K562 (cell line): ENCODE results near the gene SNX18. TPM values are rescaled to one million over a fixed set of nuclear protein-coding genes. Genes with fewer than 3 reads are reported as not detected.

ENCODE experiments used
- ATAC-seq: fragments of 200-7000 bp; cut with Tn5 transposase; 3 replicates; pipeline ENCODE4 v1.9.1; 2020; ENCODE audit warnings: moderate library complexity
- BruUV-seq: library from RNA; stranded (reverse); fragments of 400-500 nt; replicated peaks from 2 replicates; lab custom pipeline; 2021; lab: Mats Ljungman, UMichigan
- CTCF ChIA-PET: fragments of 300-600 bp; formaldehyde crosslinking; extraction: SDS; loops from one replicate; lab custom pipeline; 2021; ENCODE audit warnings: low intra/inter-chr PET ratio; lab: Yijun Ruan, JAX
- POLR2A ChIA-PET: fragments of 300-600, 350-650 bp; sonication (Branson Sonifier 250); formaldehyde crosslinking; extraction: SDS; loops from one replicate; lab custom pipeline; 2021; ENCODE audit warnings: antibody characterized with exemption, inconsistent platforms; lab: Yijun Ruan, JAX
- DNase-seq, 4 experiments: peaks; one replicate each; pipeline versions ENCODE4 v3.0.0 to v3.0.0-alpha.2; 2011 to 2018; ENCODE audit warnings: low spot score in 3 of 4, mixed read lengths in 3 of 4; ENCODE audit errors: extremely low read depth in 1 of 4
- FAIRE-seq: peaks from 2 replicates; lab custom pipeline; 2011; peaks lifted over from hg19 to GRCh38; lab: Jason Lieb, UNC
- H2AFZ ChIP-seq: 2 replicates; pipeline ENCODE4 v1.6.0; 2011; ENCODE audit warnings: low read depth, low read length, control low read depth, inconsistent platforms
- H3K27ac ChIP-seq: fragments of 200-600 bp; 3 replicates; pipeline ENCODE4 v1.8.0; 2011; ENCODE audit warnings: low read depth, mild to moderate bottlenecking, control low read depth, inconsistent platforms, low read length, moderate library complexity, mixed read lengths; ENCODE audit errors: extremely low read depth
- H3K27me3 ChIP-seq, 2 experiments: fragments of 300-600 bp in 1 of 2; 2 replicates in 1 of 2; 3 replicates in 1 of 2; pipeline versions ENCODE4 v1.6.0 to v1.8.0; 2011; ENCODE audit warnings: inconsistent platforms in 2 of 2, low read length in 2 of 2, mild to moderate bottlenecking in 1 of 2, mixed read lengths in 1 of 2, moderate library complexity in 1 of 2; ENCODE audit not compliant: control insufficient read depth in 2 of 2, insufficient read depth in 2 of 2
- H3K36me3 ChIP-seq: fragments of 300-600 bp; 3 replicates; pipeline ENCODE4 v1.8.0; 2011; ENCODE audit warnings: mild to moderate bottlenecking, low read length, inconsistent platforms; ENCODE audit not compliant: control insufficient read depth, insufficient read depth
- H3K4me1 ChIP-seq, 2 experiments: fragments of 200-600 bp in 1 of 2; replicated peaks in 1 of 2; 2 replicates in 1 of 2; 3 replicates in 1 of 2; pipeline versions ENCODE4 v1.5.1 to v1.8.0; 2011; ENCODE audit warnings: inconsistent platforms in 2 of 2, low read length in 2 of 2, mild to moderate bottlenecking in 1 of 2, mixed read lengths in 1 of 2, moderate library complexity in 1 of 2; ENCODE audit not compliant: control insufficient read depth in 2 of 2, insufficient read depth in 2 of 2
- H3K4me2 ChIP-seq: 2 replicates; pipeline ENCODE4 v1.6.1; 2011; ENCODE audit warnings: low read length, control low read depth, inconsistent platforms, mixed read lengths; ENCODE audit not compliant: insufficient read depth
- H3K4me3 ChIP-seq: fragments of 200-600 bp; sonication (generic), shearing (Covaris generic); 2 replicates; pipeline ENCODE4 v1.5.1; 2016; ENCODE audit warnings: control low read depth, inconsistent platforms
- H3K79me2 ChIP-seq: fragments of 200-600 bp; 3 replicates; pipeline ENCODE4 v1.8.0; 2011; ENCODE audit warnings: low read length, inconsistent platforms; ENCODE audit not compliant: control insufficient read depth, insufficient read depth
- H3K9ac ChIP-seq, 2 experiments: 2 replicates each; pipeline versions ENCODE4 v1.6.0 to v1.6.1; 2011; ENCODE audit warnings: low read depth in 2 of 2, low read length in 2 of 2, control low read depth in 1 of 2, inconsistent platforms in 1 of 2, mild to moderate bottlenecking in 1 of 2, mixed read lengths in 1 of 2; ENCODE audit not compliant: insufficient read depth in 1 of 2
- H3K9me1 ChIP-seq: one replicate; pipeline ENCODE4 v1.6.0; 2011; ENCODE audit warnings: inconsistent platforms, mild to moderate bottlenecking, low read length, moderate library complexity; ENCODE audit not compliant: control insufficient read depth, insufficient read depth
- H3K9me3 ChIP-seq: replicated peaks from 2 replicates; pipeline ENCODE4 v1.5.1; 2011; ENCODE audit warnings: low read depth, low read length, inconsistent platforms; ENCODE audit not compliant: control insufficient read depth, insufficient read depth
- H4K20me1 ChIP-seq: replicated peaks from 2 replicates; pipeline ENCODE4 v1.6.1; 2011; ENCODE audit warnings: low read length, inconsistent platforms, mixed read lengths; ENCODE audit not compliant: control insufficient read depth, insufficient read depth
- ARID4B ChIP-seq: sonication (generic); formaldehyde crosslinking; IDR thresholded peaks from 2 replicates; pipeline ENCODE4 v1.8.0; 2022; ENCODE audit warnings: mild to moderate bottlenecking, missing genetic modification reagents
- CBX3 ChIP-seq, 2 experiments: IDR thresholded peaks; 1 replicate in 1 of 2; 2 replicates in 1 of 2; pipeline ENCODE4 v1.6.1; 2012; ENCODE audit warnings: inconsistent platforms in 2 of 2, low read length in 2 of 2, borderline replicate concordance in 1 of 2, control low read depth in 1 of 2
- CHCHD3 ChIP-seq: fragments of 250-450 bp; sonication (Bioruptor Pico); IDR thresholded peaks from 2 replicates; pipeline ENCODE4 v2.1.2; 2022; ENCODE audit warnings: mild to moderate bottlenecking
- DMBX1 ChIP-seq: fragments of 250-450 bp; sonication (Bioruptor Pico); IDR thresholded peaks from 2 replicates; pipeline ENCODE4 v1.8.0; 2022; ENCODE audit warnings: inconsistent platforms, mild to moderate bottlenecking, moderate library complexity, borderline replicate concordance
- HMG20A ChIP-seq: fragments of 450-650 bp; formaldehyde crosslinking; conservative IDR thresholded peaks from 2 replicates; pipeline ENCODE4 v1.4.0; 2020; ENCODE audit warnings: mild to moderate bottlenecking, mixed read lengths
- KLF6 ChIP-seq: fragments of 250-450 bp; sonication (Bioruptor Pico); IDR thresholded peaks from 2 replicates; pipeline ENCODE4 v1.4.0; 2020; ENCODE audit warnings: mild to moderate bottlenecking, moderate library complexity, borderline replicate concordance
- MTF1 ChIP-seq: fragments of 250-450 bp; sonication (Bioruptor Pico); IDR thresholded peaks from 2 replicates; pipeline ENCODE4 v1.9.0; 2021; ENCODE audit warnings: moderate library complexity, mild to moderate bottlenecking, inconsistent platforms, borderline replicate concordance
- MXI1 ChIP-seq: IDR thresholded peaks from 2 replicates; pipeline ENCODE4 v1.6.1; 2011; ENCODE audit warnings: low read depth, mild to moderate bottlenecking, improper control_type of control experiment, low read length
- POU5F1 ChIP-seq: fragments of 150-350 bp; IDR thresholded peaks from 2 replicates; pipeline ENCODE4 v1.6.1; 2014; ENCODE audit warnings: borderline replicate concordance, low read length, low read depth, mild to moderate bottlenecking; ENCODE audit not compliant: partially characterized antibody
- SNRNP70 ChIP-seq: fragments of 200-400 bp; formaldehyde crosslinking; optimal IDR thresholded peaks from 2 replicates; pipeline ENCODE3; 2017; ENCODE audit warnings: low read depth, low read length
- SRSF3 ChIP-seq: fragments of 200-400 bp; formaldehyde crosslinking; IDR thresholded peaks from 2 replicates; pipeline ENCODE4 v1.6.1; 2016; ENCODE audit warnings: mild to moderate bottlenecking, low read length, moderate library complexity; ENCODE audit not compliant: insufficient read depth
- ZNF165 ChIP-seq: fragments of 250-450 bp; sonication (Bioruptor Pico); IDR thresholded peaks from 2 replicates; pipeline ENCODE4 v1.4.0; 2020; ENCODE audit warnings: borderline replicate concordance
- ZNF280B ChIP-seq: fragments of 250-450 bp; sonication (Bioruptor Pico); IDR thresholded peaks from 2 replicates; pipeline ENCODE4 v1.5.1; 2021; ENCODE audit warnings: mild to moderate bottlenecking
- ZNF41 ChIP-seq: fragments of 250-450 bp; sonication (Bioruptor Pico); conservative IDR thresholded peaks from 2 replicates; pipeline ENCODE4 v1.4.0; 2020; ENCODE audit warnings: mild to moderate bottlenecking
- WGBS: fragments of 100-300 bp; shearing (Covaris generic); methylation state at CpG from one replicate; pipeline ENCODE4 v1.1.6; 2016; ENCODE audit warnings: low coverage, mixed read lengths; ENCODE audit not compliant: insufficient coverage; ENCODE audit errors: missing lambda C conversion rate; 5-methylcytosine and 5-hydroxymethylcytosine counted together
- in situ Hi-C: fragments of 300-500 bp; cut with MboI; formaldehyde crosslinking; loops from 4 replicates; pipeline ENCODE4 v1.15.0; 2018; ENCODE audit warnings: inconsistent platforms, mixed read lengths
- intact Hi-C: fragments of 100-400 bp; cut with micrococcal nuclease; formaldehyde crosslinking; loops from 2 replicates; pipeline ENCODE4 v1.14.2; 2022
- polyA plus RNA-seq, 8 experiments: library from polyadenylated mRNA; depleted of rRNA in 4 of 8; stranded (reverse) in 5 of 8; unstranded in 3 of 8; fragments of >200 nt; fragmentation: Nextera tagmentation in 2 of 8; fragmentation: Illumina TruSeq in 1 of 8; extraction: Ambion mirVana in 2 of 8; extraction: Trizol in 1 of 8; gene quantifications; 2 replicates each; pipeline versions ENCODE4 v1.2.1 to v1.2.3, GENCODE V29; 2011 to 2014; ENCODE audit warnings: inconsistent platforms in 1 of 8, missing spikeins in 1 of 8
- total RNA-seq, 7 experiments: library from RNA; depleted of rRNA in 6 of 7; stranded (reverse); fragments of >200 nt in 6 of 7; fragmentation: Illumina TruSeq in 2 of 7; extraction: Trizol in 2 of 7; gene quantifications; 2 replicates each; pipeline versions ENCODE4 v1.2.1 to v1.2.3, GENCODE V29; 2011 to 2021; ENCODE audit warnings: low replicate concordance in 1 of 7

Gene SNX18
- total and polyA plus RNA-seq, 9 of the 15 experiments (the other 6 are each of a cell fraction or from before 2014, with no cell fraction given), result 2.3 to 8.8 (median 6.0) TPM

- no peak overlapping the region for H3K4me2 ChIP-seq
- peaks cover 5% of the 10 kb centered on the region for H4K20me1 ChIP-seq
- H3K36me3 ChIP-seq, result peaks cover 8% of the 10 kb centered on the region; the same call in 1 of the 3 replicates
- H3K9me1 ChIP-seq, result no peaks in the 10 kb centered on the region
- BruUV-seq, result no TSS peak
- H3K9ac ChIP-seq, result no peak overlapping the region
- POLR2A ChIA-PET, result no interaction called here
- no peak overlapping the region for H3K4me3 ChIP-seq
- FAIRE-seq (no peak), ATAC-seq (no peak), DNase-seq (no peak)
- intact Hi-C loops (loop anchor here (5.0 to 10.0 kb wide), 3 partner anchors 109 to 272 kb away; no protein-coding TSS in a partner anchor), in situ Hi-C loops (loop anchor here (5.0 kb wide), 1 partner anchor 337 kb away; no protein-coding TSS in a partner anchor)
- H2AFZ ChIP-seq, result no peak overlapping the region
- WGBS, result 51% methylated on average over 3 of the region's 3 CpGs
- H3K27ac ChIP-seq, result no peak overlapping the region
- H3K79me2 ChIP-seq, result peaks cover 22% of the 10 kb centered on the region
- H3K27me3 ChIP-seq, result no peaks in the 10 kb centered on the region
- no peaks in the 10 kb centered on the region for H3K9me3 ChIP-seq
- CTCF ChIA-PET, result interaction anchor here (3.5 kb wide), 1 partner anchor 329 kb away, joined by 32 read pairs; no protein-coding TSS in a partner anchor
- H3K4me1 ChIP-seq, result peaks cover 8 to 21% of the 10 kb centered on the region in 2 experiments; a peak in 4 of 5 replicates
- TF ChIP-seq MTF1 (no peak), SRSF3 (no peak), MXI1 (no peak), ARID4B (no peak), DMBX1 (CRISPR knock-in tag) (no peak), KLF6 (CRISPR knock-in tag) (no peak), CBX3 (IDR thresholded peaks at IDR 0.05; ENCODE audit: borderline replicate concordance in 1 of 2, low read length in 2 of 2) (no peak), CHCHD3 (CRISPR knock-in tag) (no peak), SNRNP70 (no peak), ZNF280B (CRISPR knock-in tag) (no peak), POU5F1 (no peak), ZNF41 (CRISPR knock-in tag) (no peak), ZNF165 (CRISPR knock-in tag) (no peak), HMG20A (CRISPR knock-in tag) (no peak)
Measured at GRCh38 chr5:54515634-54516033, 1.9 kb upstream of the SNX18 start.
